GM10847 (cell line): ENCODE results near the gene TMEM82.

Experiments
- POLR2A ChIP-seq: IDR thresholded peaks from 2 replicates; pipeline ENCODE4 v1.6.1; 2011; ENCODE audit not compliant: insufficient read length; ENCODE audit errors: extremely low read depth

TMEM82 gene

GRCh38 chr1:15771836-15772515, 29.7 kb downstream of the TMEM82 start:
- no peak for TF ChIP-seq POLR2A

- TF ChIP-seq POLR2A, result no peak
Measured at GRCh38 chr1:15775706-15776105, 33.4 kb downstream of the TMEM82 start.

GRCh38 chr1:15777909-15778707, 35.8 kb downstream of the TMEM82 start:
- no peak for TF ChIP-seq POLR2A

- no peak for TF ChIP-seq POLR2A
Measured at GRCh38 chr1:15785683-15786082, 43.4 kb downstream of the TMEM82 start.

- no peak for TF ChIP-seq POLR2A
Measured at GRCh38 chr1:15786581-15786980, 44.3 kb downstream of the TMEM82 start.

- TF ChIP-seq POLR2A, result no peak
Measured at GRCh38 chr1:15788624-15789301, 46.5 kb downstream of the TMEM82 start.

GRCh38 chr1:15796086-15796462, 53.8 kb downstream of the TMEM82 start:
- no peak for TF ChIP-seq POLR2A
